ENCODE data around the gene GNAI2. TPM values are rescaled to one million over a fixed set of nuclear protein-coding genes. Genes with fewer than 3 reads are reported as not detected.

Gene GNAI2
- total and polyA plus RNA-seq, 12 donors, result 109 to 275 (median 166) TPM

DNA sequence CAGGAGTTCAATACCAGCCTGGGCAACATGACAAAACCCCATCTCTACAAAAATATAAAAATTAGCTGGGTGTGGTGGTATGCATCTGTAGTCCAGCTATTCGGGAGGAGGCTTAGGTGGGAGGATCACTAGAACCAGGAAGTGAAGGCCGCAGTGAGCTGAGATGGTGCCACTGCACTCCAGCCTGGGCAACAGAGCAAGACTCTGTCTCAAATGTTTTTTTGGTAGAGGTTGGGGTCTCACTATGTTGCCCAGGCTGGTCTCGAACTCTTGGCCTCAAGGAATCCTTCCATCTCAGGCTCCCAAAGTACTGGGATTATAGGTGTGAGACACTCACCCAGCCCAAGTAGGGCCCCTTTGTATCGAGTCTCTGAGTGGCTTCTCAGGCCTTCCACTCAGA is 58.1 kb downstream of the GNAI2 start:
- DNase-seq, result no peak
- H3K27ac ChIP-seq, result peak overlapping the region in 3 of 5 donors; percentile 65 to 92 (median 82)
- intact Hi-C loops (cut with DNase I), result no loop called here
- H3K27me3 ChIP-seq, result no peaks in the 10 kb centered on the region
- no peaks in the 10 kb centered on the region for H3K9me3 ChIP-seq (replicated peaks in 1 of 3)
- WGBS, 4 donors, result 82 to 92% (median 85%) methylated on average over 2 to 4 of the region's 4 CpGs
- H3K36me3 ChIP-seq (replicated peaks in 1 of 2), result peaks cover 0 to 11% of the 10 kb centered on the region in 2 donors
- TF ChIP-seq POLR2A (IDR thresholded peaks at IDR 0.05), result no peak
- TF ChIP-seq, protein P1, sequence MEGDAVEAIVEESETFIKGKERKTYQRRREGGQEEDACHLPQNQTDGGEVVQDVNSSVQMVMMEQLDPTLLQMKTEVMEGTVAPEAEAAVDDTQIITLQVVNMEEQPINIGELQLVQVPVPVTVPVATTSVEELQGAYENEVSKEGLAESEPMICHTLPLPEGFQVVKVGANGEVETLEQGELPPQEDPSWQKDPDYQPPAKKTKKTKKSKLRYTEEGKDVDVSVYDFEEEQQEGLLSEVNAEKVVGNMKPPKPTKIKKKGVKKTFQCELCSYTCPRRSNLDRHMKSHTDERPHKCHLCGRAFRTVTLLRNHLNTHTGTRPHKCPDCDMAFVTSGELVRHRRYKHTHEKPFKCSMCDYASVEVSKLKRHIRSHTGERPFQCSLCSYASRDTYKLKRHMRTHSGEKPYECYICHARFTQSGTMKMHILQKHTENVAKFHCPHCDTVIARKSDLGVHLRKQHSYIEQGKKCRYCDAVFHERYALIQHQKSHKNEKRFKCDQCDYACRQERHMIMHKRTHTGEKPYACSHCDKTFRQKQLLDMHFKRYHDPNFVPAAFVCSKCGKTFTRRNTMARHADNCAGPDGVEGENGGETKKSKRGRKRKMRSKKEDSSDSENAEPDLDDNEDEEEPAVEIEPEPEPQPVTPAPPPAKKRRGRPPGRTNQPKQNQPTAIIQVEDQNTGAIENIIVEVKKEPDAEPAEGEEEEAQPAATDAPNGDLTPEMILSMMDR (IDR thresholded peaks at IDR 0.05), result no peak
- H3K4me1 ChIP-seq (replicated peaks in 1 of 2), result peaks cover 19 to 32% of the 10 kb centered on the region in 2 donors
- no peak overlapping the region for H3K4me3 ChIP-seq

DNA sequence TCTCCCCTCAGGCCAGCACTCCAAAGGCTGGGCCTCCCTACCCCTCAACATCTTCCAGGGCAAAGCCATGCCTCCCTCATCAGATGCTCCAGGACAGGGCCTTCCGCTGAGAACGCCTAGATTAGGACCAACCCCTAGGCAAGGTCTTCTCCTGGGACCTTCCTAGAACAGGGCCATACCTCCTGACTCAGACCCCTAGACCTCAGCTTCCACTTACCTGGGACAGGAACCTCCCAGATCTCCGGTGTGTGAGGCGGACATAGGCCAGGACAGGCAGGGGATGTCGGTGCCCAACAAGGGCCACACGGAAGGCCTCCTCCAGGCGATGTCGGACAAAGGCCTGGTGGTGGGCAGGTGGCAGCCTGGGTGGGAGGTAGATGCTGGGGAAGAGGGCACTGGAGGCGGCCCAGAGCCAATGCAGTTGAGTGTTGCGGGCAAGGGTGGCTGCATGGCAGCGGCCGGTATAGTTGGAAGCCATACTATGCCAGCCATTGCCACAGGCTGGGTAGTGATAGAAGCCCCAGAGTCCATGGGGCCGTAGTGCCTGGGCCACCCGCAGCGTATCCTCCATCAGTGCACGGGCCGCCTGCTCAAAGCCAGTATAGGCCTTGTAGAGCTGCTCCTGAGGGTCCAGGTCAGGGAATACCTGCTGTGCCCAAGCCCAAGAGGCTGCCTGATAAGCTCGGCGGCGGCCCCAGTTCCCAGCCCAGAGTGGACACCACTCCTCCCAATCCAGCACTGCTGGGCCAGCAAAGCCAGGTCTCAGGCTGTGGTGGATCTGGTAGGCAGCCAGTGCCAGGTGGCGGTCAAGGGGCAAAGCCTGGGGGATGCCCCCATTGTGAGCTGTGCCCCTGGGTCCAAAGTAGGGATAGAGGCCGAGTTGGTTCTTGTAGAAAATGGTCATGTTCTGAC is 58.7 kb downstream of the GNAI2 start:
- H3K4me1 ChIP-seq (replicated peaks in 1 of 2), result peaks cover 22 to 34% of the 10 kb centered on the region in 2 donors
- DNase-seq, result no peak

DNA sequence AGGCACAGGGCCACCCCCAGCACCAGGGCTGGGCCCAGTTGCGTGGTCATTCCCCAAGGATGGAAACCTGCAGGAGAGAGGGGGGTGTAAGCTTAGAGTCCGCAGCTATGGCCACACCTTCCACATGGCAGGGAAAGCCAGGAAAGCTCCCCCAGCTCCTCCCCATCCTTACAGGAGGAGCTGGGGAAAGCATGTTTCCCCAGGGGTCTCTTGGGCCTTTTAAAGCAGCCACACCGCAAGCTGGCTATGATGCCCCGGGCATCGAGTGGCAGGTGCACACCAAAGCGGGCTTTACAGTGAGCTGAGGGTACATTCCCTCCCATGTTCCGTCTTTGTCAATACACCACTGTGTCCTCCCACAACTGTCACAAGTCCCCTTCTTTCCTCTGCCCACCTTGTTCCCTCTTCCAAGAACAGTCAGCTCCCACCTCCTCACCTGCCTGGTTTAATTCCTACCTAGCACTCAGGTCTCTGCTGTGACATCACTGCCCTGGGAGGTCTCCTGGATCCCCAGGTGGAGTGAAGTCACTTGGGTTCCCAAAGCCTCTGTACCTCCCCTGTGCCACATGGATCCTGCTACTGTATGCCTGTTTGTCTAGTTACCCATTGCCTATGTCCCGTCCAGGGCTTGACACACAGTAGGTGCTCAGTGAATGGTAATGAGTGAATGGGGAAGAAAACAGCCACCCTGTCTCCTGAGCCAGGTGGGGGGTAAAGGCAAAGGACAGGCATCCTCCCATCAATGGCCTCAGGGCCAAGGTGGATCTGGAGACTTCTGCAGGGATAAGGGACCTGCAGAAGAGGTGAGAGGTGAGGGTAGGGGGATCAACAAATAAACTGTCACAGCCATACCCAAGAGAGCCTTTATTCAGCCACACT is 59.8 kb downstream of the GNAI2 start:
- no peaks in the 10 kb centered on the region for H3K27me3 ChIP-seq
- H3K9me3 ChIP-seq (replicated peaks in 1 of 3), result no peaks in the 10 kb centered on the region
- intact Hi-C loops (cut with DNase I), result no loop called here
- DNase-seq, result no peak
- H3K4me1 ChIP-seq (replicated peaks in 1 of 2), result peaks cover 32 to 44% of the 10 kb centered on the region in 2 donors
- WGBS, 4 donors, result 80 to 90% (median 87%) methylated on average over 8 of the region's 8 CpGs
- H3K4me3 ChIP-seq, result no peak overlapping the region
- TF ChIP-seq POLR2A (IDR thresholded peaks at IDR 0.05), result no peak
- TF ChIP-seq, protein P1 (IDR thresholded peaks at IDR 0.05), result no peak
- H3K27ac ChIP-seq, result no peak overlapping the region
- no peaks in the 10 kb centered on the region for H3K36me3 ChIP-seq (replicated peaks in 1 of 2)

More for the DNA sequence above, 58.7 kb downstream of the GNAI2 start:
- H3K4me3 ChIP-seq, result no peak overlapping the region
- no peak for TF ChIP-seq POLR2A (IDR thresholded peaks at IDR 0.05)
- TF ChIP-seq, protein P1 (IDR thresholded peaks at IDR 0.05), result no peak
- H3K9me3 ChIP-seq (replicated peaks in 1 of 3), result no peaks in the 10 kb centered on the region
- WGBS, 4 donors, result 87 to 94% (median 92%) methylated on average over 2 to 22 of the region's 22 CpGs
- H3K27ac ChIP-seq, result peak overlapping the region in 1 of 5 donors; percentile 92
- H3K36me3 ChIP-seq (replicated peaks in 1 of 2), result peaks cover 0 to 5% of the 10 kb centered on the region in 2 donors
- H3K27me3 ChIP-seq, result no peaks in the 10 kb centered on the region
- intact Hi-C loops (cut with DNase I), result no loop called here

All from adrenal gland (tissue), 12 donors.